ENCODE results near the gene EVA1C. TPM values are rescaled to one million over a fixed set of nuclear protein-coding genes. Genes with fewer than 3 reads are reported as not detected.

Gene EVA1C
- total RNA-seq, 4 donors from 2014 or later: 43.1 to 71.4 (median 51.1) TPM

DNA sequence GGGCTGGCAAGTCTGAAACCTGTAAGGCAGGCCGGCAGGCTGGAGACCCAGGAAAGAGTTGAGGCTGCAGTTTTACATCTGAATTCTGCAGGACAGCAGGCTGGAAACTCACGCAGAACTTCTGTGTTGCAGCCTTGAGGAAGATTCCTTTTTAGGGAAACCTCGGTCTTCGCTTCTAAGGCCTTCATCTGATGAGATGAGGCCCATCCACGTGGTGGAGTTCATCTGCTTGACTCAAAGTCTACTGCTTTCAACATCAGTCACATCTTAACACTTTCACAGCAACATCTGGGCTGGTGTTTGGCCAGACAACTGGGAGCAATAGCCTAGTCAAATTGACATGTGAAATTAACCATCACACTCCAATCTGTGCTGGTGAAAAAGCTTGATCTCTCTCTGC, 57.1 kb downstream of the EVA1C start:
- ATAC-seq: no peak
- 80 to 82% methylated on average over 1 to 2 of the region's 5 CpGs for WGBS, 2 donors (ENCODE audit: low coverage in 1 of 2)
- no peaks in the 10 kb centered on the region for H3K27me3 ChIP-seq
- H3K4me1 ChIP-seq: peaks cover 0 to 5% (median 0%) of the 10 kb centered on the region in 3 donors
- peaks cover 0 to 98% of the 10 kb centered on the region in 2 donors for H3K36me3 ChIP-seq
- no peak overlapping the region for H3K4me3 ChIP-seq
- no peaks in the 10 kb centered on the region for H3K9me3 ChIP-seq
- no peak overlapping the region for H3K27ac ChIP-seq
- TF ChIP-seq, protein P1, sequence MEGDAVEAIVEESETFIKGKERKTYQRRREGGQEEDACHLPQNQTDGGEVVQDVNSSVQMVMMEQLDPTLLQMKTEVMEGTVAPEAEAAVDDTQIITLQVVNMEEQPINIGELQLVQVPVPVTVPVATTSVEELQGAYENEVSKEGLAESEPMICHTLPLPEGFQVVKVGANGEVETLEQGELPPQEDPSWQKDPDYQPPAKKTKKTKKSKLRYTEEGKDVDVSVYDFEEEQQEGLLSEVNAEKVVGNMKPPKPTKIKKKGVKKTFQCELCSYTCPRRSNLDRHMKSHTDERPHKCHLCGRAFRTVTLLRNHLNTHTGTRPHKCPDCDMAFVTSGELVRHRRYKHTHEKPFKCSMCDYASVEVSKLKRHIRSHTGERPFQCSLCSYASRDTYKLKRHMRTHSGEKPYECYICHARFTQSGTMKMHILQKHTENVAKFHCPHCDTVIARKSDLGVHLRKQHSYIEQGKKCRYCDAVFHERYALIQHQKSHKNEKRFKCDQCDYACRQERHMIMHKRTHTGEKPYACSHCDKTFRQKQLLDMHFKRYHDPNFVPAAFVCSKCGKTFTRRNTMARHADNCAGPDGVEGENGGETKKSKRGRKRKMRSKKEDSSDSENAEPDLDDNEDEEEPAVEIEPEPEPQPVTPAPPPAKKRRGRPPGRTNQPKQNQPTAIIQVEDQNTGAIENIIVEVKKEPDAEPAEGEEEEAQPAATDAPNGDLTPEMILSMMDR (IDR thresholded peaks at IDR 0.05): no peak
- TF ChIP-seq POLR2A (IDR thresholded peaks at IDR 0.05) (no peak), POLR2AphosphoS5 (IDR thresholded peaks at IDR 0.05) (no peak), EP300 (IDR thresholded peaks at IDR 0.05) (no peak)

DNA sequence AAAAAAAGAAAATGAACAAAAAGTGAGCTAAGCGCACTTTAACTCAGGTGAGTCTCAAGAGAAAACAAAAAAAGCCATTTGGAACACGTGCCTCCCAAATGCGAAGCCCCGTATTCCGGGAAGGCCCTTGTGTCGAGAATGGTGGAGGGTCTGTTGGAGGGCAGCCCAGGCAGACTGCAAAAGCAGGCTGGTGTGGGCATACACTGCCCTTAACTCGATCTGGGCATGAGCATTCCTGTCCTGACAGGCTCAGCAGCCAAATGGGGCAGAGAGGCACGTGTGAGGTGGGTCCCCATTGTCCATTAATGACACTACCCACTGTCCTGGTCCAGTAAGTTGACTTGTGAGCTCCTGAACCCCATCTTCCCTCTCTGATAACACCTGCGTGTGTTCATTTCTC, 57.7 kb downstream of the EVA1C start:
- Histone ChIP-seq H3K27ac (no peak overlapping the region), H3K4me3 (no peak overlapping the region), H3K4me1 (peaks cover 0 to 10% (median 4%) of the 10 kb centered on the region in 3 donors), H3K9me3 (no peaks in the 10 kb centered on the region), H3K27me3 (no peaks in the 10 kb centered on the region), H3K36me3 (peaks cover 0 to 94% of the 10 kb centered on the region in 2 donors)
- WGBS, 2 donors (ENCODE audit: low coverage in 1 of 2): 80 to 86% methylated on average over 3 to 8 of the region's 9 CpGs
- no peak for ATAC-seq
- no peak for TF ChIP-seq POLR2A (IDR thresholded peaks at IDR 0.05)
- TF ChIP-seq, protein P1 (IDR thresholded peaks at IDR 0.05): no peak
- TF ChIP-seq EP300 (IDR thresholded peaks at IDR 0.05): no peak
- no peak for TF ChIP-seq POLR2AphosphoS5 (IDR thresholded peaks at IDR 0.05)

DNA sequence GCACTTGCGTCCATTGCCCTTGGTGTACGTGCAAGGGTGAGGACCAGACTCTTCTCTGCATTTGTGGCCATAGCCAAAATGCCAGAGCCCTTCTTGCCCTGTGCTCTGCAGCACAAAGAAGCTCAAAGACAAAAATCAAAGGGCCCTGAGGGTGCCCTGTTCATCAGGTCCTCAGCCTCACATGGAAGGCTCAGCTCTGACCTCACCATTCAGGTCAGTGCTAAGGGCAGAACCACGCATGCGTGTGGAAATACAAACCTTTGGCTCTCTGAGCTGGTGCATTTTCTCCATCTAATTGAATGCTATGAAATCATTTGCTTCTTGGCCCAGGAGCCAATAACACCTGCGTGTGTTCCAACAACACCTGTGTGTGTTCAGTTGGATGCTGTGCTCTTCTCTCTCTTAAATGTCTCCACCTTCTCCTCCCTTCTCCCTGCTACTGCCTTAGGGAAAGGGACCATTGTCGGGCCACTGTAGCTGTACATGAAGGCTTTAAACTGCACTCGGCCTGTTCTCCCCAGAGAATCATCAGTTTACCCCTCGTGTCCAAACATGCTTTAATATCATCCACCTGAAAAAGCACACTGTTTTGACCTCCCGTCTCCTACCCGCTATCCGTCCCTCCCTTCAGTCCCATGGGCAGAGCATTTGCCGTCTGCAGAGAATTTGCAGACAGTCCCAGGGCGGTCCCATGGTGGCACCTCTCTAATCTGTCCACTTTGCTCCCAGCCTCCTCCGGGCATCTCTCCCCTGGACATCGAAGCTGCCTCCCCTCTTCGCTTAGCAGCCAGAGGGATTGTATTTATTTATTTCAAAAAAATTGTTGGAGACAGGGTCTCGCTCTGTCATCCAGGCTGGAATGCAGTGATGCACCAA, 60.6 kb downstream of the EVA1C start:
- no peaks in the 10 kb centered on the region for H3K27me3 ChIP-seq
- H3K4me1 ChIP-seq: peaks cover 0 to 27% (median 4%) of the 10 kb centered on the region in 3 donors
- H3K27ac ChIP-seq: no peak overlapping the region
- H3K36me3 ChIP-seq: peaks cover 0 to 81% of the 10 kb centered on the region in 2 donors
- TF ChIP-seq POLR2A (IDR thresholded peaks at IDR 0.05) (no peak), POLR2AphosphoS5 (IDR thresholded peaks at IDR 0.05) (no peak), EP300 (IDR thresholded peaks at IDR 0.05) (no peak)
- TF ChIP-seq, protein P1 (IDR thresholded peaks at IDR 0.05): no peak
- H3K4me3 ChIP-seq: no peak overlapping the region
- no peaks in the 10 kb centered on the region for H3K9me3 ChIP-seq
- 94 to 95% methylated on average over 7 to 14 of the region's 17 CpGs for WGBS, 2 donors (ENCODE audit: low coverage in 1 of 2)
- ATAC-seq: no peak

DNA sequence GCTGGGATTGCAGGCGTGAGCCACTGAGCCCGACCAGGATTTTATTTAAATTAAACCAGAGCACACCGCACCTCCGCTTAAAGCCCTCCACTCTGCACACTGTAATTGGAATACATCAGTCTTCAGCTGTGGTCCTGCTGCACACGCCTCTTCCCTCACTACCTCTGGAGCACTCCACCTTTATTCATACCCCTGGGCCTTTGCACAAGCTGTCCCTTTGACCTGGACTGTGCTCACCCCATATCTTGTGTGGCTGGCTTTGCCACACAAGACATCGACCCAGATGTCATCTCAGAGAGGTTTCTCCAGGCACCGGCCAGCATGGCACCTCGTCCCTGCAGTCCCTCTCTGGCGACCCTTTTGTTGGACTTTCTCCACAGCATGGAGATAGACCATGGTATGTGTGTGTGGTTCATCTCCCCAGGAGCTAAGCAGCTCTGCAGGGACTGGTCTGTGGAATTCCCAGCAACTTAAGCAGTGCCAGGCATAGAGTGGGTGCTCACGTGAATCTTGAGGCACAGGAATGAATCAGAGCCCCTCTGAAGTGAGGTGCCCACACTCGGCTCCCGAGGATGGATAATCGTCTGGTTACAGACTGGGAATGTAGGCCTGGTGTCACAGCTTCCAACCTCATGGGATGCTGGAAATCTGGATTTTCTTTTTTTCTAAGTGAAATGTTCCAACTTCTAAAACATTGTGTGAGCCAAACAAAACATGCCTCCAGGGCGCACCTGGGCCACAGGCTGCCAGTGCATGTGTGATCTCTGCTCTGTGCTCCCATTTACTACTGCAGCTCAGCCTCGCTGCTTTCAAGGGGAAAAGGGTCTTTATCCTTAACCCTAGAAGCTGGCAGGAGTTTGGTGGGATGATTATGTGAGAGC, 61.9 kb downstream of the EVA1C start:
- no peak for TF ChIP-seq POLR2A (IDR thresholded peaks at IDR 0.05)
- peak overlapping the region in 3 of 4 donors; percentile 21 to 55 (median 50) for H3K27ac ChIP-seq
- H3K4me1 ChIP-seq: peaks cover 0 to 34% (median 4%) of the 10 kb centered on the region in 3 donors
- peaks cover 0 to 68% of the 10 kb centered on the region in 2 donors for H3K36me3 ChIP-seq
- WGBS, 2 donors (ENCODE audit: low coverage in 1 of 2): 91 to 97% methylated on average over 6 to 7 of the region's 15 CpGs
- no peak for ATAC-seq
- H3K9me3 ChIP-seq: no peaks in the 10 kb centered on the region
- H3K27me3 ChIP-seq: no peaks in the 10 kb centered on the region
- H3K4me3 ChIP-seq: no peak overlapping the region

DNA sequence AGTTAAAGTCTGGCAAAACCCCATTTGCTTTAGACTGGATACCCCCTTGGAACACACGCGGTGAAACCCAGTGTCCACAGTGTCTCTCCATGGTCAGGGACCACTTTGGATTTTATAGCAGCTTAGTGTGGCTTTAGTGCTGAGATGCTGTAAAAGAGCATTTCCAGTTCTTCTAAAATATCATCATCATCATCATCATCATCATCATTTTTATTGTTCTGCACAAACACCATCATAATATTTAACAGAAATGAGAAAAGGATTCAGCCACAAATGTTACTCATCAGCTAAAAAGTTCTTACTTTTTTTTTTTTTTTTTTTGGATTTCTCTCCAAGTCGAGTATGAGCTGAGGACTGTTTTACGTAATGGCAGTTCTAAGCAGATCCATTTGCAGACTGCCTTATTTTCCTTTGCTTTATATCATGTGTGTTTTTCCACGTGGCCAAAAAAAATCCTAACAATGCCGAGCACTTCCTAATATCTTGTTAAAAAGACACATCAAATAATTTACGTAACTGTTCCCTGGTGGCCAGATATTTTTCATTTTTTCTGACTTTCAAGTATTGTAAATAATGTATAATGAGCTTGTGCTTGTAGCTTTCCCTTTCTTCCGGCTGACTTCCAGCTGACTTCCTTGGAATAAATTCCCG, 62.8 kb downstream of the EVA1C start:
- peaks cover 0 to 34% (median 4%) of the 10 kb centered on the region in 3 donors for H3K4me1 ChIP-seq
- no peak overlapping the region for H3K4me3 ChIP-seq
- peak; percentile 49 for ATAC-seq
- 23 to 27% methylated on average over 8 to 9 of the region's 9 CpGs for WGBS, 2 donors (ENCODE audit: low coverage in 1 of 2)
- no peaks in the 10 kb centered on the region for H3K27me3 ChIP-seq
- H3K9me3 ChIP-seq: no peaks in the 10 kb centered on the region
- TF ChIP-seq POLR2AphosphoS5 (IDR thresholded peaks at IDR 0.05): no peak
- no peak for TF ChIP-seq POLR2A (IDR thresholded peaks at IDR 0.05)
- TF ChIP-seq, protein P1 (IDR thresholded peaks at IDR 0.05): no peak
- TF ChIP-seq EP300 (IDR thresholded peaks at IDR 0.05): no peak
- peaks cover 0 to 60% of the 10 kb centered on the region in 2 donors for H3K36me3 ChIP-seq
- peak overlapping the region in 3 of 4 donors; percentile 21 to 55 (median 50) for H3K27ac ChIP-seq

Data from gastroesophageal sphincter (tissue), 4 donors.